Stimulated activated CD8-positive, alpha-beta memory T cell treated with anti-CD3 and anti-CD28 coated beads, Interleukin-7, amount 100 ng/mL, for 24 hours (primary cell): ENCODE data around the gene OLFML2A.
A peak's percentile ranks its signal among the peaks of the same experiment; 100 is the strongest.

Experiments
- DNase-seq: peaks from one replicate; pipeline ENCODE4 v3.0.0-alpha.2; 2020; ENCODE audit warnings: low read depth

The OLFML2A gene

DNA sequence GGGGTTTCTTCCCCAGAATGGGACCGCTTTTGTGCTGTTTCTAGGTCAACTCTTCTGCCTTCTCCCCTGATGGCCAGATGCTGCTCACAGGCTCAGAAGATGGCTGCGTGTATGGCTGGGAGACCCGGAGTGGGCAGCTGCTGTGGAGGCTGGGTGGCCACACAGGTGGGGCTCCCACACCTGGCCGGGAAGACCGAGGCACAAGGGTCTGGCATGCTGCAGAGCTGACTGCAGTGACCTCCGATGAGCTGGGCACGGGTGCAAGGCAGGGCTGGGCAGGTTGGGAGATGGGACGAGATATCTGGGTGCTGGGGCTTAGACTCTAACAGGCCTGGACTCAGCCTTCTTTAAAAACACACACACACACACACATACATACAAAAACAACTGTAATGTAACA, 77.2 kb downstream of the OLFML2A start:
- DNase-seq: no peak

DNA sequence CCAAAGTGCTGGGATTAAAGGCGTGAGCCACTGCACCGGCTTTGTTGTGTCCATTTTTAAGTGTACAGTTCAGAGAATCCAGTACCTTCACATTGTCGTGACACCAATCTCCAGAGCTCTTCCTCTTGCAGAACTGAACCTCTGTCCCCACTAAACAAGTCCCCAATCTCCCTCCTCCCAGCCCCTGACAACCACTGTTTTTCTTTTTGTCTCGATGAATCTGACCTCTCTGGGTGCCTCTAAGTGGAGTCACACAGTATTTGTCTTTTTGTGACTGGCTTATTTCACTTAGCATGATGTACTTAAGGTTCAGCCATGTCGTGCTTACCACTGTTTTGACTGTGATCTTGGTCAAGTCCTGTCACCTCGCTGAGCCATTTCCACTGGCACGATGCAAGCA, 77.9 kb downstream of the OLFML2A start:
- no peak for DNase-seq

DNA sequence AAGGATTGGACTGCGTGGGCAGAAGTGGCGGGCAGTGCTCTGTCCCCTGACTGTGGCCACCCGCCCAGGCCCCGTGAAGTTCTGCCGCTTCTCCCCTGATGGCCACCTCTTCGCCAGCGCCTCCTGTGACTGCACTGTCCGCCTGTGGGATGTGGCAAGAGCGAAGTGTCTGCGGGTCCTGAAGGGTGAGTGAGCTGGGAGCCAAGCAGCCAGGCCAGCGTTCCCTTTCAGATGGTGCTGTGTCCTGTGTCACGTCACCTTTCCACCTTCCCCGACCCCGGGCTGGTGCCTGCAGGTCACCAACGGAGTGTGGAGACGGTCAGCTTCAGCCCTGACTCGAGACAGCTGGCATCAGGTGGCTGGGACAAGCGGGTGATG, 78.6 kb downstream of the OLFML2A start:
- no peak for DNase-seq

DNA sequence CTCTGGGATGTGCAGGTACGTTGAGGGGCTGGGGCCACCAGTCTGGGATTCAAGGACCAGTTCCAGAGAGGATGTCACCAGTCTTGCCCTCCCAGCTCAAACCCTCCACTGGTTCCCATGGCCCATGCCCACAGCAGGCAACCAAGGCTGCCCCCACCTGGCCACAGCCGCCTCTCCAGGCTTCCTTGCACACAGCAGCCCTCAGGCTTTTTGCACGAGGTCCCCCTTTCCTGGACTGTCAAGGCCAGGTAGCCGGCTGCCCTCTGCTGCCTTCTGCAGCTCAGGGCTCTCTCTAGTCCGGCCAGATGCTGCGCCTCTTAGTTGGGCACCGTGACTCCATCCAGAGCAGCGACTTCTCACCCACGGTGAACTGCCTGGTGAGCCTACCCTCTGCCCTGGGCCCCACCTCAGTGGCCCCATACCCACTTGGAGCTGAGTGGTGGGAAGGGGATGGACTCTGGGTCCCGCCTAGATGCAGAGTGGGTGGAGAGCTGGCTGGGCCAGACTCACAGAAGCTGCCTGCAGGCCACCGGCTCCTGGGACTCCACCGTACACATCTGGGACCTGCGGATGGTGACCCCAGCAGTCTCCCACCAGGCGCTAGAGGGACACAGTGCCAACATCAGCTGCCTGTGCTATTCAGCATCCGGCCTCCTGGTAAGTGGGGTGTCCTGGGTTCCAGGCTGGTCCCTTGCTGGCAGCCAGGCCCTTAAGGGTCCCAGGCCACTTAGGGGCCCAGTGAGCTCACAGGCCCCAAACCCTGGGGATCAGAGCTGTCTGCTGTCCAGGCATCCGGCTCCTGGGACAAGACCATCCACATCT, 79.2 kb downstream of the OLFML2A start:
- DNase-seq: no peak

DNA sequence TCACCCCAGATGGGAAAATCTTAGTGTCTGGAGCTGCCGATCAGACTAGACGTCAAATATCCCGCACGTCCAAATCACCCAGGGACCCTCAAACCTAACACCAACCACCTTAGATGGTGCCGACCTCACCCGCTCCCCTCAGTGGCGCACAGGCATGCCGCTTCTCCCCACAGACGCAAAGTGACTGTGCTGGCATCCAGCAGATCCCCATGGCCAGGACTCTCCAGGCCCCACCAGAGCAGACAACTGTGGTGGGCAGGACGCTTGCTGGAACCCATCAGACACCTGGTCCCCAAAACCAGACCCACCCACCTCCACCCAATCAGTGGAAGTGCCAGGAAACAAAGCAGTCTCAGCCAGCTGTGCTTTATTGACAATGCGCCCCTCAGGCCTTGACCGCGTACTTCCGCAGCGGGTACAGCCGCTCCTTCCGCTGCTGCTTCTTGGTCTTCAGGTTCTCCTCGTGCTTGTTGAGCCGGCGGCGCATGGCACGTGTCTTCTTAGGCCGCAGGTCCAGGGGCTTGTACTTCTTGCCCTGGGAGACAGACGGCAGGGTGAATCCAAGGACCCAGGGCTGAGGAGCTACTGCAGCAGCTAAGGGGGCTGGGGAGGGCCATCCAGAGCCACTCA, 80.7 kb downstream of the OLFML2A start:
- DNase-seq: no peak

DNA sequence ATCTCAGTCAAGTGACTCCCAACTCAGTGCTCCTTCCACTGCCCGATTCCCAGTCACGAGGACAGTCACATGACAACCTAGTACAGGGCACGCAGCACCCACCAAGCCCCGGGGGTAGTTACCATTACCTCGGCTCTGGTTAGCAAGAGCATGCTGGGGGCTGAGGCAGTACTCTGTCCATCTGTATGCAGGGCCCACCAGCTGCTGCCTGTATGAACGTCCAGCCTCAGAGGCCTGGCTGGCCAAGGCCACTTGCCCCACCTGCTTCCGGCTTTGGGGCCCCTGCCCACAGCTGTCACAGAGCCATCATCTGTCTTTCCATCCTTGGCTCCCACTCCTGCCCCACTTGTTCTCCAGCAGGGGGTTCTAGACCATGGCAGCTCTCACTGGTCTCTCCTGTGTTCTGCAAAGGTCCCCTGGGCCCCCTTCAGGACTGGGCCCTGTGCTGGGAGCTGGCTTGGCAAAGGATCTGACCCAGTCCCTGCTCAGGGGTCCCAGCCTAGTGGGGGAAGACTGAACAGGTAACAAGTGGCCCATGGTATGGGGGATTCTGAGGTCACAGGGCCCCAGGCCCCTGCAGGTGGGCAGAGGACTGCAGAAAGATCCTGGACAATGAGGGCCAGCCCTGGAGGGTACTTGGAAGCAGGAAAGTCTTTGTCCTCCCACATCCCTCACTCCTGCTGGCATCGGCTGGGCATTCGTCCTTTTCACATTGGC, 81.6 kb downstream of the OLFML2A start:
- DNase-seq: no peak

DNA sequence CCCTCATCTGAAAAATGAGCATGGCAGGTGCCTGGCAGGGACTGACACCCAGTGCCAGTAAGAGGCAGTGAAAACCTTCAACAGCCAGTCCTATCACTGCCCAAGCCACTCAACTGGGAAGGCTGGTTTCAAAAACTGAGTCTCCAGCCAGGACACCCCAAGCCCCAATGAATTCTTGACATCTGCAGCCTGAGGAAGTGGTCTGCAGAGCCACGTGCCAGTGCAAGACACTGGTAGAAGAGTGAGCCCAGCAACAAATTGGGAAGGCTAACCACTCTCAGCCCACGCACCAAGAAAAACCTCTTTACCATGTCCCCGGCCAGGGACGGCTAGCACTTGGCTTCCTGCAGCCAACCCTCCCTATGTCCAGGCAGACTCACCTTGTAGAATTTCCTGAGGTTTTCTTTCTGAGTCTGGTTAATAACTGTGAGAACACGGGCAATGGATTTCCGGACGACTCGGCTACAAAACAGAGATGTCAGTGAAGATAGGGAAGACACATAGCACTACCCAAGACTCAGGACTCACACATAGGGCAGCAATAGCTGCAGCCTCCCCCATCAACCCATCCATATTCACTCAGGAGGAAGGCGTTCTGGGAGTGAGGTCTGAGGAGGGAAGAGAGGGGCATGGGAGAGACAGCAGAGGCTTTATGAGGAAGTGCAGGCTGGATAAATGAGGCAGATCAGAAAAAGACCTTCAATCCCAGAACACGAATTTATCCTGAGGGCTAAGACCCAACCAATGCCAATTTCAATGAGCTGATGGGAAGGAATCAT, 83.1 kb downstream of the OLFML2A start:
- no peak for DNase-seq

DNA sequence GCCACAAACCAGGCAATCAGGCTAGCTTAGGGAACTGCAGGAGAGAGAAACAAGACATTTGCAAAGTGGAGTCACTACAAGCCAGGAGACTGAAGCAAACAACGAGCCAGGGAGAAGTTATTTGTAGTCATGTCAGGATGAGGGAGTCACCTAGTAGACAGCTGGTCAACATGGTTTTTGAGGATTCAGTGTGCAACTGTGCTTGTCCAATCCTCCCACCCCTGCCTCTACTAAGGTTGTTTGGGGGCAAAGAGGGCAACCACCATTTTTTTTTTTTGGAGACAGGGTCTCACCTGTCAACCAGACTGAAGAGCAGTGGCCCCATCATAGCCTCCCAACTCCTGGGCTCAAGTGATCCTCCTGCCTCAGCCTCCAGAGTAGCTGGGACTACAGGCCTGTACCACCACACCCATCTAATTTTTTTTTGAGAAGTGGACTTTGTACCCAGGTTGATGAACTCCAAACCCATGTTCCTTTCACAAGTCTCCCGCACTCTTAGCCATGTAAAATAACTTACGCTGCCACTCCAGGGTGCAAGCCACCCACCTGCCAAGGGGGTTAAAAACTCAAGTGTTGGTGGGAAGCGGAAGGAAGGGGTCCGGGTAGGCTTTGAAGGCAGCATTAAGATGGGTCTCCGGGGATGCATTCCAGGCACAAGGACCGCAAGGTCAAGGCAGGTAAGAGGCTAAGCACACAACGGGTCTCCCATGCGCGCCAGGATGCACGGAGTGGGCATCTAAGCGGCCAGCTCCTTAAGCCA, 83.8 kb downstream of the OLFML2A start:
- DNase-seq: no peak

DNA sequence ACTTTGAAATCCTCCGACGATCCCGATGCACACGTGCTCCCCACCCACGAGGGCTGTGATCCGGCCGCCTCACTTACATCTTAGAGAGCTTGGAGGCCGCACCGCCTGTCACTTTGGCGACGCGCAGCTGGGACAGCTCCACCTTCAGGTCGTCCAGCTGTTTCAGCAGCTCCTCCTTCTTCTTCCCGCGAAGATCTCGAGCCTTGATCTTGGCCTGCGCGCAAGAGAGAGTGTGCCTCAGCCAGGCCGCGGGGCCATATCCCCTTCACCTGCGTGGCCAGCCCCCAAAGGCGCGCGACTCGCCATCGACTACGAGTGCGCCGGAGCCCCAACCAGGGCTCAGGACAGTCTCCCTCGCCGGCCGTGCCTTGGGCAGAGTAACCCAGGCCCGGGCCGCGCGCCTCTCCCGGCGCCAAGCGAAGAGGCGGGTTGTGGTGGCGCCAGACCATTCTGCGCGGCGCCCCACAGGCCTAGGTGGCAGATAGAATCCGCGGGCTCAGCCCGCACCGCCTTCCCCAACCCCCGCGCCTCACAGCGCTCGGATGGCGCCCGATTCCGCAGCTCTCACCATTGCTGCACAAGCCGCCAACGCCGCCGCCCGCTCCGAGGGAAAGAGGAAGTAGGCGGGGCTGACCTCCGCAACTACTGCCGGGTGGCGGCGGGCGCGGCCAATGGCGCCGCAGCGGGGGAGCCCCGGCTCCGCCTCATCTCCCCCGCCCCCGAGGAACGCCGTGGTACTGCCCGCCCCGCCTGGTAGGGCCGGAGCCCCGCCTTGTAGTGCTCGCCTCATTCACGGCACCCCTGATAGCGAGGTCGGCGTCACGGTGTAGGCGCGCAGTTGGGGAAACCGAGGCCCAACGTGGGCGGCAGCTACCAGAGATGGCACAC, 84.7 kb downstream of the OLFML2A start, which contains the start of the genes ARPC5L and RPL35:
Gene ARPC5L (plus strand): TSS at position 789 of the 888 bp plus-strand sequence. CDS start 7,161 bp downstream, outside the sequence.
Gene RPL35 (minus strand): TSS at position 616 of the 888 bp plus-strand sequence. CDS start 45 bp downstream, at position 571.
- peak; percentile 89 for DNase-seq

DNA sequence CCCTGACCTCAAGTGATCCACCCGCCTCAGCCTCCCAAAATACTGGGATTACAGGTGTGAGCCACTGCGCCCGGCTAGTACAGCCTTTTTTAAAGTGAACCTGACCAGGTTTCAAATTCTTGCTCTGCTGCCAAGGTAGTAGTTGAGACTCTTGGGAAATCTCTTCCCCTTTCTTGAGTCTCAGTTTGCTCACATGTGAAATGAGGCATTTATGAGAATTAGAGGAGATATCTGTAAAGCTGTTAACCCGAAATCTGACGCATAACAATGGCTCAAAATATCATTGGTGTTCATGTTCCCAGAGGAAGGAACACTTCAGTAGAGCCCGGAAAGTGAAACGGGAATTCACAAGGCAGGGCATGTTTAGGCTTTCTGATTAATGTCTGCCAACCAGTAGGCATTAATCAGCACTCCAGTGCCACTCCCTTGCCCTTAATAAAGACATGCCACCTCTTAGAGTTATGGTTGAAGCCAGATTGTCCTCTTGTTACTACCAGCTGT, 86.5 kb downstream of the OLFML2A start:
- DNase-seq: no peak
